ENCODE results near the gene FAM131A. TPM values are rescaled to one million over a fixed set of nuclear protein-coding genes. Genes with fewer than 3 reads are reported as not detected.

The FAM131A gene
- total and polyA plus RNA-seq, 2 of the 4 experiments (the other 2 are of a cell fraction): 10.8 to 19.5 TPM

DNA sequence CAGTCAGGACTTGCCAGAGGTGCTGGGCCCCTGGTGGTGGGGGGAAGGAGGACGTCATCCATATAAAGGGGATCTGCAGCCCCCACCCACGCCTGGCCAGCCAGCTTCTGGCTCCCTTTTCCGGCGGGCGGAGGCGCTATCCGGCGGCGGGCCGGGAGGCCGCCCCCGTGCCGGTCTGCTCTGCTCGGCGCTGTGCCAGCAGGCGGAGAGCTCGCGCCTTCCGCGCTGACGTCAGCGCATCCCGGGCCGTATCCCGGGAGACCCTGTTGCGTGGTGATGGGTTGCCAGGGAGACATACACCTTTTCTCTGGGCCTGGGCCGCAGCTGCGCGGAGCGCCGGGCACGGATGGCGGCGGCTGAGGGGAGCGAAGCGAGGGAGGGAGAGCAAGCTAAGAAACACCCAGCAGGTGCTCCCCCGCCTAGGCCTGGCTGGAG, 1.1 kb downstream of the FAM131A start:
- peak overlapping the region; percentile 37 for H3K4me2 ChIP-seq (ENCODE audit: low read depth, low read length)
- TF ChIP-seq ELK1 (IDR thresholded peaks at IDR 0.05; ENCODE audit: borderline replicate concordance, low read depth, low read length): no peak
- TF ChIP-seq USF2 (IDR thresholded peaks at IDR 0.05; ENCODE audit: low read depth, low read length): no peak
- TF ChIP-seq FOS (IDR thresholded peaks at IDR 0.05; ENCODE audit: low read depth, low read length): no peak
- TF ChIP-seq, protein P1, sequence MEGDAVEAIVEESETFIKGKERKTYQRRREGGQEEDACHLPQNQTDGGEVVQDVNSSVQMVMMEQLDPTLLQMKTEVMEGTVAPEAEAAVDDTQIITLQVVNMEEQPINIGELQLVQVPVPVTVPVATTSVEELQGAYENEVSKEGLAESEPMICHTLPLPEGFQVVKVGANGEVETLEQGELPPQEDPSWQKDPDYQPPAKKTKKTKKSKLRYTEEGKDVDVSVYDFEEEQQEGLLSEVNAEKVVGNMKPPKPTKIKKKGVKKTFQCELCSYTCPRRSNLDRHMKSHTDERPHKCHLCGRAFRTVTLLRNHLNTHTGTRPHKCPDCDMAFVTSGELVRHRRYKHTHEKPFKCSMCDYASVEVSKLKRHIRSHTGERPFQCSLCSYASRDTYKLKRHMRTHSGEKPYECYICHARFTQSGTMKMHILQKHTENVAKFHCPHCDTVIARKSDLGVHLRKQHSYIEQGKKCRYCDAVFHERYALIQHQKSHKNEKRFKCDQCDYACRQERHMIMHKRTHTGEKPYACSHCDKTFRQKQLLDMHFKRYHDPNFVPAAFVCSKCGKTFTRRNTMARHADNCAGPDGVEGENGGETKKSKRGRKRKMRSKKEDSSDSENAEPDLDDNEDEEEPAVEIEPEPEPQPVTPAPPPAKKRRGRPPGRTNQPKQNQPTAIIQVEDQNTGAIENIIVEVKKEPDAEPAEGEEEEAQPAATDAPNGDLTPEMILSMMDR (conservative IDR thresholded peaks at IDR 0.05; ENCODE audit: low read depth, low read length): 0 out of 2 replicates have a peak, but pooled peaks have one; percentile 9
- no peak for TF ChIP-seq RCOR1 (IDR thresholded peaks at IDR 0.05; ENCODE audit: insufficient replicate concordance, low read length)
- no peak for TF ChIP-seq CHD1 (IDR thresholded peaks at IDR 0.05; ENCODE audit: low read depth, low read length)
- TF ChIP-seq NFE2L2 (IDR thresholded peaks at IDR 0.05; ENCODE audit: low read depth, low read length): no peak
- peak; percentile 11; the same call in 1 of the 2 replicates for TF ChIP-seq SMC3 (IDR thresholded peaks at IDR 0.05; ENCODE audit: low read depth, low read length)
- no peak for TF ChIP-seq RAD21 (IDR thresholded peaks at IDR 0.05; ENCODE audit: low read length)
- peak; percentile 78 for TF ChIP-seq MAFK (IDR thresholded peaks at IDR 0.05; ENCODE audit: low read depth, low read length)
- TF ChIP-seq CEBPB (IDR thresholded peaks at IDR 0.05; ENCODE audit: low read depth, low read length): no peak
- TF ChIP-seq MXI1 (IDR thresholded peaks at IDR 0.05; ENCODE audit: borderline replicate concordance, low read depth, low read length): peak; percentile 86
- peak; percentile 39; the same call in 1 of the 2 replicates for TF ChIP-seq BHLHE40 (IDR thresholded peaks at IDR 0.05; ENCODE audit: low read depth, low read length)
- TF ChIP-seq POLR2A (IDR thresholded peaks at IDR 0.05; ENCODE audit: low read depth, low read length): no peak
- TF ChIP-seq MAZ (IDR thresholded peaks at IDR 0.05; ENCODE audit: borderline replicate concordance, low read depth, low read length): 0 out of 2 replicates have a peak, but pooled peaks have one; percentile 20

More for the DNA sequence above, 1.1 kb downstream of the FAM131A start:
- Histone ChIP-seq H2BK5ac (ENCODE audit: low read depth, low read length, poor library complexity, severe bottlenecking) (peak overlapping the region; percentile 27), H3K9me1 (ENCODE audit: insufficient read depth, low read length) (peaks cover 25% of the 10 kb centered on the region), H3K14ac (replicated peaks; ENCODE audit: low read depth, low read length) (0 out of 2 replicates have a peak overlapping the region, but pooled peaks have one; percentile 19), H2BK120ac (ENCODE audit: low read depth, low read length) (no peak overlapping the region; the same call in 1 of the 2 replicates), H3K79me1 (ENCODE audit: low read depth in 1 of 2, low read length in 2 of 2) (peaks cover 18 to 86% of the 10 kb centered on the region in 2 experiments; a peak in 3 of 4 replicates), H2BK15ac (ENCODE audit: low read depth, low read length) (no peak overlapping the region), H3K18ac (ENCODE audit: low read depth, low read length) (no peak overlapping the region), H4K91ac (ENCODE audit: insufficient read depth, low read depth, low read length) (no peak overlapping the region), H3K9ac (ENCODE audit: low read depth, low read length) (peak overlapping the region; percentile 30; the same call in 1 of the 2 replicates), H2AFZ (replicated peaks; ENCODE audit: low read length, poor library complexity) (peak overlapping the region; percentile 82), H3K4ac (ENCODE audit: low read depth, low read length) (peak overlapping the region; percentile 62; the same call in 1 of the 2 replicates), H4K20me1 (ENCODE audit: insufficient read depth, low read length) (peaks cover 45% of the 10 kb centered on the region), H3K27ac (ENCODE audit: insufficient read depth, low read length) (peak overlapping the region; percentile 24), H3K23ac (ENCODE audit: low read depth, low read length) (peak overlapping the region; percentile 68; the same call in 1 of the 2 replicates), H3K36me3 (ENCODE audit: control insufficient read depth, insufficient read depth, low read length) (peaks cover 30% of the 10 kb centered on the region), H3K4me3 (ENCODE audit: insufficient read depth, low read depth, low read length) (peak overlapping the region; percentile 7; the same call in 1 of the 2 replicates), H4K8ac (ENCODE audit: low read depth in 2 of 2, low read length in 2 of 2) (peak overlapping the region in 1 of 2 experiments; percentile 48; a peak in 1 of 4 replicates), H2BK20ac (ENCODE audit: low read depth, low read length) (0 out of 2 replicates have a peak overlapping the region, but pooled peaks have one; percentile 22), H4K5ac (ENCODE audit: low read depth, low read length) (no peak overlapping the region), H2AK9ac (replicated peaks; ENCODE audit: low read depth, low read length, poor library complexity) (peak overlapping the region; percentile 81), H3K9me3 (ENCODE audit: control insufficient read depth, insufficient read depth, low read length) (no peaks in the 10 kb centered on the region), H2AK5ac (ENCODE audit: low read depth, low read length) (peak overlapping the region; percentile 84), H3K56ac (ENCODE audit: extremely low read depth, insufficient read depth, low read length) (no peak overlapping the region), H3K27me3 (ENCODE audit: control insufficient read depth, insufficient read depth, low read length) (no peaks in the 10 kb centered on the region), H3K4me1 (ENCODE audit: control insufficient read depth, insufficient read depth, low read length) (peaks cover 36% of the 10 kb centered on the region)
- BruUV-seq (replicated peaks): no TSS peak
- ATAC-seq (ENCODE audit: low read depth) (peak; percentile 22), DNase-seq (peak; percentile 87)
- dilution Hi-C loops (cut with HindIII; ENCODE audit: low sequenced_read_pairs, unreplicated experiment): no loop called here
- CTCF ChIA-PET: interaction anchor here (1.3 kb wide), 1 partner anchor 19 kb away, joined by 3 read pairs; no protein-coding TSS in a partner anchor
- intact Hi-C loops (cut with micrococcal nuclease): no loop called here
- WGBS, 2 experiments (ENCODE audit: extremely low coverage in 2 of 2, insufficient read length in 1 of 2): 0% methylated on average over 20 of the region's 37 CpGs; no CpG with 5 or more reads in 1 of the 2 experiments
- POLR2A ChIA-PET (ENCODE audit: unreplicated experiment): interaction anchor here (2.2 kb wide), 1 partner anchor 23 kb away, joined by 5 read pairs; no protein-coding TSS in a partner anchor
- in situ Hi-C loops (cut with MboI; ENCODE audit: low sequenced_read_pairs): no loop called here

Data from IMR-90 (cell line).